Measurements from ENCODE around the gene GRPEL2.

GRCh38 chr5:149387982-149388381, 42.7 kb downstream of the GRPEL2 start:
- TF ChIP-seq CTCF (IDR thresholded peaks at IDR 0.05): no peak
- no peak for TF ChIP-seq POLR2A (IDR thresholded peaks at IDR 0.05)
- no peak for TF ChIP-seq EP300 (IDR thresholded peaks at IDR 0.05)

Data from ovary (tissue), 3 donors.